GM12874 (cell line): Measurements from ENCODE around the gene DNM3.

Experiments used
- TF ChIP-seq, protein P1 (sequence below): IDR thresholded peaks from 2 replicates; pipeline ENCODE4 v1.5.1; 2011; ENCODE audit warnings: low read depth, mild to moderate bottlenecking, control low read depth, low read length, moderate library complexity; ENCODE audit not compliant: insufficient read depth

DNM3 gene

DNA sequence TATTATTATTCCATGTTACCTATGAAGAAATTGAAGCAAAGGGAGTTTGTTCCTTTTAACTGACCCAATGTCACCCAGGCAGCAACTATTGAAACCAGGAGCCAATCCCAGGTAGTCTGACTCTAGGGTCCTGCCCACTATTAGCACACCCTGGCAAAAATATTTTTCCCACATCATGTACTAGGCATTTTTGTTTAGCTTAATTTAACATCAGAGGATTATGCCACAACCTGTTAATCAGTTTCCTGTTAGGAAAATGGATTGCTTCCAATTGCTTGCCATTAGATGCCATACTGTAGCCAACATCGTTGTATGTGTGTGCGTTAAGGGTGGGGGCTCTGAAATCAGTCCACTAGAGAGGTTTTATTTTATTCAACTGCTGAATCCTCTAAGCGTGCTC, 281.1 kb downstream of the DNM3 start:
- TF ChIP-seq, protein P1, sequence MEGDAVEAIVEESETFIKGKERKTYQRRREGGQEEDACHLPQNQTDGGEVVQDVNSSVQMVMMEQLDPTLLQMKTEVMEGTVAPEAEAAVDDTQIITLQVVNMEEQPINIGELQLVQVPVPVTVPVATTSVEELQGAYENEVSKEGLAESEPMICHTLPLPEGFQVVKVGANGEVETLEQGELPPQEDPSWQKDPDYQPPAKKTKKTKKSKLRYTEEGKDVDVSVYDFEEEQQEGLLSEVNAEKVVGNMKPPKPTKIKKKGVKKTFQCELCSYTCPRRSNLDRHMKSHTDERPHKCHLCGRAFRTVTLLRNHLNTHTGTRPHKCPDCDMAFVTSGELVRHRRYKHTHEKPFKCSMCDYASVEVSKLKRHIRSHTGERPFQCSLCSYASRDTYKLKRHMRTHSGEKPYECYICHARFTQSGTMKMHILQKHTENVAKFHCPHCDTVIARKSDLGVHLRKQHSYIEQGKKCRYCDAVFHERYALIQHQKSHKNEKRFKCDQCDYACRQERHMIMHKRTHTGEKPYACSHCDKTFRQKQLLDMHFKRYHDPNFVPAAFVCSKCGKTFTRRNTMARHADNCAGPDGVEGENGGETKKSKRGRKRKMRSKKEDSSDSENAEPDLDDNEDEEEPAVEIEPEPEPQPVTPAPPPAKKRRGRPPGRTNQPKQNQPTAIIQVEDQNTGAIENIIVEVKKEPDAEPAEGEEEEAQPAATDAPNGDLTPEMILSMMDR: no peak

DNA sequence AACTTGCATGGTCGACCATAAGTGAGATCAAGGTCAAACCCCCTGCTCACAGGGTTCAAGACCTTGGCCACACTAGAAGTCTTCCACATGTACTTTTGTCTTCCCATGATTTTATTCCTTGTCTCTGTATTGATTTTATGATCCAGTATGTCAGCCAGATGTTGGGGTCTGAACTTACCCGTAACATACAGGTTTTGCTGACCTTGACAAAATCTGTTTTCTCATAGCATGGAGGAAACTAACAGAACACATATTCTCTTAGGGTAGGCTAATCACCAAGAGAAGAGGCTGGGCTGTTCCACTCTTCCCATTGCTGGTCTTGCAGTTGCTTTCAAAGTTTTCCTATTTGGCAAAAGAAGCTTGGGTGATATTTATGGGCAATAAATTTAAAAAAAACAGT, 284.0 kb downstream of the DNM3 start:
- TF ChIP-seq, protein P1: no peak

DNA sequence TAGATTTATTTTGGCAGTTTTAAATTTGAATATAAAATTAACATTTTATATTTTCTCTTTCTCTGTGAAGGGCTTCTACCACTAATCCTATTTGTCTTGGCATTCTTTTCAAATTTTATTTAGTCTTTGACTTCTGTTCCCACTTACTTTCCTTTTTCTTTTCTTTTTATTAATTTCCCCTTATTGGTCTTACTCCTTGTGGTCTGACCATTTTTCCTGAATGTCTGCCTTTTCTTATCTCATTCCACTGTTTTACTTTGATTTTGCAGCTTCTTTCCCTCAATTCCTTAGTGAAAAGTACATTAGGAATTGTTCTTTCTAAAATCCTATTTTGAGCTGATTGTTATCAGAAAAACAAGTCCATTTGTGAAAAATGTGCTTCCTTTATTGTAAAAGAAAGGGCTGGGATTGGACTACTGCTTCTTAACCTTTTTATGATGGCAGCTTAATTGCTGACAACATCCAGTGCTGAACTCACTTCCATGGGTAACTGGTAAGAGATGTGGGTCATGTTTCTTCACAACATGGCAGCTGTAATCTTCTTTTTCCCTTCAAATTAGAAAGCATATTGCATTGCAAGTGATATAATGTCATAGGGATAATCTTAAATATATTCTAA, 284.6 kb downstream of the DNM3 start:
- TF ChIP-seq, protein P1: no peak

DNA sequence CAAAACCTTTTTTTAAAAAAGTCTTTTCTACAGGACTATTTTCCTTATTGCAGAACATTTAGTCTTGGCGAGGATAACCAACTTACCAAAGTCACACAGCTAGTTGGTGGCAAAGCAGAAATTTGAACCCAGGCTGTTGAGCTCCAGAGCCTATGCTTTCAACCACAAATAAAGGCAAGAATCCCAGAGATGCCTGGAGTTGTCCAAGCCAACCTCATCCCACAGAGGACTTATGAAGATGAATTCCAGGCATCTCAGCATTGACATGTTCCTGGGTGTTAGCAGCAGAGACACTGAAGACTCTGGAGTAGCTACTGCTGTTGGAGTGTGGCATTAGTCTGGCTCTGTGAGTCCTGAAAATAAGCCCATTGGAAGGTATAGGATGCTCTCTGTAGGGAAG, 291.5 kb downstream of the DNM3 start:
- TF ChIP-seq, protein P1: no peak

DNA sequence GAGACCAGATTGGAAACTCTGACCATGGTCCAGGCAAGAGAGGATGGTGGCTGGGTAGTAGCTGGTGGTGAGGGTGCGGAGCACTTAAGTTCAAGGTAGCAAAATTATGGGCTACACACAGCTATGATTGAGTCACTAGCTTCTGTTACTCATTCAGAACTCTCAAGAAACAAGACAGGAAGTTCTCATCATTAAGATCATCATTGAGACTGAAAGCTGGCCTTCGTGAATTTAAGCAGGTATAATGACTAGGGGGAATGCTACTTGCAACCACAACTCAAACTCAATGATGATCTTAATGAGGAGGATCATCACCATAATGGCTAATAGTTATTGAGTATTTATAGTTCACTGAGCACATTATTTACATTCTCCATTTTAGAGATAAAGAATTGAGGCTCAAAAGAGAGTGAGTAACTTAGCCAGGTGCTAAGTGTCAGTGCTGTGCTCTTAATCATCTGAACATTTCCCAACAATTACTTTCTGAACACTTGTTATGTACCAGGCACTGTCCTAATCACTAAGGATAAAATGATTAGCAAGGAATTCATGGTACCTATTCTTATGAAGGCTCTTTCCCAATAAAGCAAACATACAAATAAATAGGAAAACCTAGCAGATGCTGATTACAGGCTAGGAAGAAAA, 292.9 kb downstream of the DNM3 start:
- TF ChIP-seq, protein P1: no peak

DNA sequence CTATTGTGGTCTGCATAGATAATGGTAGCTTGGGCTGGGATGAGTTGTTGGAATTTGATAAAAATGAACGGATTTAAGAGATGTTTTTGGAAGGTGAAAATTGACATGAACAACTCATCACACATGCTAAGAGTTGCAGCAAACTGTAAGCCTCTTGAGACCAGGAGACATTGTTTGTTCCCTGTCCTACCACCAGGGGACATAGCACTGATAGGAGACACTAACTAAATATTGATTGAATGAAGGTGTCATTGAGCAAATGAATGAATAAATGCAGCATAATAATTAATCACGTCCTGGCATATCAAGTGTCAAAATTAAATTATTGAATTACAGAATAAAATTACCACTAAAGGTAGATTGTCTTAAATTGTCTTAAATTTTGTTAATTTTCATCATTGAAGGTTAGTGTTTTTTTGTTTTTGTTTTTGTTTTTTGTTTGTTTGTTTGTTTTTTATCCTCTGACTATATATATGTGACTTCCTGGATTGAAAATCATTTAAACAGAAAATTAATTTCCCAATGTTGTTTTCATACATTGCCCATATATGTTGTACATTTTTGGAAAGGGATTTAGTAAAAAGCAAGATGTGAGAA, 293.9 kb downstream of the DNM3 start:
- TF ChIP-seq, protein P1: peak; percentile 47; the same call in 1 of the 2 replicates

DNA sequence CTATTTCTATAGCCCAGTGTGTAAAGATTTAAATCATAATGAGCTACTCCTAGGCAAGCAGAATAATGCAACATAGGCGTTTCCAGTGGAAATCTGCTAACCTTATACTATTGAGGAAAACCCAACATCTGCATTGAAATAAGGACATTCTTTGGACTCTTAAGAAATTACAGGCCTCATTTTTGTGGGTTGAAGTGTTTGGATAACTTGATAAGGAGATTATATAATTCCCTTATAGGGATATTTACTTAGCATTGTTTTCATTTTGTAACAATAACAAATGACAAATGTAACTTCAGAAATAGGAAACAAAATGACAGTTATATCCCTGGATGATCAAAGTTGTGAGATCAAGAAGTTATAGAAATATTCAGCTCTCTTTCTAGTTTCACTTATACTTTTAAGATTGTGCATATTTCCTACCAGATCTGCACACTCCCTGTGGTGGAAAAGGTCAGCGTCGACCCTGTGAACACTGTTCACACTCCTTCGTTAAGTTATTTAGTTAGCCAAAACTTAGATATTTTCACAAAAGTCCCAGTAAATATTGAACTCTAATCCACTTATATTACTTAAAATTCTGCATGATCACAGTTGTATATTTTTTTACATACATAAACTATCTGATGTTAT, 294.8 kb downstream of the DNM3 start:
- TF ChIP-seq, protein P1: no peak
